Stimulated activated CD4-positive, alpha-beta T cell treated with anti-CD3 and anti-CD28 coated beads, Interleukin-2, amount 100 ng/mL, for 48 hours (primary cell): ENCODE results near the gene GJA5.

ENCODE experiments used
- DNase-seq, 2 donors: peaks; one replicate each; pipeline ENCODE4 v3.0.0-alpha.2; 2020

The GJA5 gene

DNA sequence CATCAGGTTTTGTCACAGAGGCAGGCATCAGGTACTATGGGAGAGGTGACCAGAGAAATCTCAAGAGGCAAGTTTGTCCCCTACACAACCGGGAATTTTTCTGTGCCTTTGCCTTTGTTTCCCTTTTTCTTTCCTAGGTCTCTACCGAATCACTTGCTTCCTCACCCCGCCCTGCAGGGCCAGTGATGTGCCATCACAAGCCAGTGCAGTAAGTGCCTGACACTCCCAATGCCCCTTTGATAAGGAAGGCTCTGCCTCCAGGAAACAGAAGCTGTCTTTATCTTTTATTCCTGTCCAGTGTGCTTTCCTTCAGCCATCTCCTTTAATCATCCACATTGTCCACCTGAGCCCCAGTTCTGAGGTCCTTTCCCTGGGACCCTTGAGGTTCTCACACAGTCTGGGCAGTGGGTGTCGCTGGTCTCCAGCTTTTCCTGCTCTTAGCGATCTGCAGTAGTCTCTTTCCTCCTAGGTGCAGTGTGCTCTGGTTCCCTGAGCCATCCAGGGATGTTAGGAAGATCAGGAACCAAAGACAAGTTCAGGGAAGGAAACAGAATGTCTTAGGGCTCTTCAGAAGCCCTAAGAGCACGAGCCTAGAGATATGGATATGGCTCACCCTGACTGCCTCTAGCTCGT, 36.6 kb downstream of the GJA5 start:
- DNase-seq, result peak; percentile 3 to 7

DNA sequence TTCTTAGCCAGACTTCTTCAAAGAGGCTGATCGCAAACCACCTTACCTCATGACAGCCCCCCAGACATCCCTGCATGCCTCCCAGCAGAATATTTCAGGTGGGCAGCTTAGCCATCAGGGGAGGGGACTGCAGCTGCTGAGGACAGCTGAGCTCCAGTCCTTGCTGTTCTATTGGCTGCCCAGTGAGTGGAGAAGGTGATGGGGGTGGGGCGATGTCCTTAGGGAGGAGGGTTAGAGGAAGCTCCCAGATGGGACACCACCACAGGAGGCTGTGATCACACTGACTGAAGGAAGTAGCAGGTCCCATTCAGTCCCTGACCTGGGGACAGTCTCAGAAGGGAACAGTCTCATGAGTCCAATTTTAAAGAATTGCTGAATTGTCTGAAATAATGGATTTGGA, 38.3 kb downstream of the GJA5 start:
- no peak for DNase-seq

DNA sequence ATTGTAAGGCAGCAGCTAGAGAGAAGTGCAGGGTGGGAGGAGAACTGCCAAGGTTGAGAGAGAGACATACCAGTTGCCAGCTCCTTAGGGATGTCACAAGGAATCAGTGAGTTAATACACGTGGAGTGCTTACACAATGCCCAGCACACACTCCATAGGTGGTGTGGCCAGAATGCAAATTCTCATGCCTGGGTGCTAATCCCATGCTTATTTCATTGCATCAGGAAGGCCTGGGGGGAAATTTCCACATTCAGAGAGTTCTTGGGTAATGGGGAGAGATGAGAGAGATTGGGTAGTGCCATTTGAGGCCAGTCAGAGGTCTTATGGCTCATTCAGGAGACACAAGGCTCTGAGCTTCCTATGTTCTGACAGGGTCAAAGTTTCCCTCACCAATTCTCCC, 38.7 kb downstream of the GJA5 start:
- no peak for DNase-seq

DNA sequence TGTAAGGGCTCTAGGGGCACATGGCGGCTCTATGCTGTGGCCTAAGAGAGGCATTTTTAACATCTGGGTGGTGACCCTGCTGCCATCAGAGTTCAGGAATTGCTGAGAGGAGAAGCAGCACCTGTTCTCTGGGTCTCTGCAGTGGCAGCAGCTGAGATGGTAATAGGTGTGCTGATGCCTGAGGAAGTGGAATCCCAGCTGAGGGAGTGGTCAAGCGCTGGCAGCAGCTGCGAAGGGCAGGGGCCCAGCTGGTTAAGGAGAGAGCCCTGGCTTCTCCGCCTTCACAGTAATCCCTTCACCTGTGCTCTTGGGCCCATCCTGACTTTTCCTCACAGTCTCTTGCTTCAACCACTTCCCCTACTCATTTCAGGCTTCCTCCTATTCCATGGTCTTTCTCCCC, 39.8 kb downstream of the GJA5 start:
- DNase-seq, result no peak

DNA sequence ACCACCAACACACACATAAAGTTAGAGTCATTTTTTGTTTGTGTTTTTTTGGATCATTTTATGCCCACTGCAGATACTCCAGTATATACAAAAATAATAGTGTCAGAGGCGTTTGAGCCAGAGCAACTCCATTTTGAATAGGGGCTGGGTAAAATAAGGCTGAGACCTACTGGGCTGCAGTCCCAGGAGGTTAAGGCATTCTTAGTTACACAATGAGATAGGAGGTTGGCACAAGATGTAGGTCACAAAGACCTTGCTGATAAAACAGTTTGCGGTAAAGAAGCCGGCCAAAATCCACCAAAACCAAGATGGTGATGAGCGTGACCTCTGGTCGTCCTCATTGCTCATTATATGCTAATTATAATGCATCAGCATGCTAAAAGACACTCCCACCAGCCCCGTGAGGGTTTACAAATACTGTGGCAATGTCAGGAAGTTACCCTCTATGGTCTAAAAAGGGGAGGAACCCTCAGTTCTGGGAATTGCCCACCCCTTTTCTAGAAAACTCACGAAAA, 40.6 kb downstream of the GJA5 start:
- DNase-seq, result no peak

DNA sequence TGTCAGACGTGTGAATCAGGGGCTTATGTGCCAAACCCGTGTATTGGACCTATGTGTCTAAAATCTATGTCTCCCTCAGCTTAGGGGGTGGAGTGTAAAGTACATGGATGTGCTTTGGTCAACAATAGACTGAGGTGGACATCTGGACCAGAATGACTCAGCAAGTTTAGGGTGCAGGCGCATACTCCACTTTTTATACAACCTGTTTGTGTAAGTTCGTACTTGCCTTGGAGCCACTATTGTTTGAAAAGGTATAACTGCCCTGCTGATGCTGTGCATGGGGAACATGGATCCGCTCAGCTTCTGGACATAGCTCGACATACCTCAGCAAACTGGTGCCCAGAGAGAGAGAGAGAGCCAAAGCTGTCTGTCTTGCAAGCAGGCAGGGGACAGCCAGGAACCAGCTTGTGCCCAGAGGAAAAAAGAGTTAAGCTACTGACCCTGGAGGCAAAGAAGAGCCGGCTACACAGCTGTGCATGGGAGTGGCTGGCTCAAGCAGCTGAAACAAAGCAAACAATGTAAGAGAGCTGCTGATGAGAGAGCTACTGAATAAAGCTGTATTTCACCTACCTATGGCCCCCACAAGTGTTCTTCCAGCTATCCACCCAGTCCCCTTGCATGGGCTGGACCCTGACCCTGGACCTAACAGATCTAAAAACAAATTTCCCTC, 41.2 kb downstream of the GJA5 start:
- no peak for DNase-seq

DNA sequence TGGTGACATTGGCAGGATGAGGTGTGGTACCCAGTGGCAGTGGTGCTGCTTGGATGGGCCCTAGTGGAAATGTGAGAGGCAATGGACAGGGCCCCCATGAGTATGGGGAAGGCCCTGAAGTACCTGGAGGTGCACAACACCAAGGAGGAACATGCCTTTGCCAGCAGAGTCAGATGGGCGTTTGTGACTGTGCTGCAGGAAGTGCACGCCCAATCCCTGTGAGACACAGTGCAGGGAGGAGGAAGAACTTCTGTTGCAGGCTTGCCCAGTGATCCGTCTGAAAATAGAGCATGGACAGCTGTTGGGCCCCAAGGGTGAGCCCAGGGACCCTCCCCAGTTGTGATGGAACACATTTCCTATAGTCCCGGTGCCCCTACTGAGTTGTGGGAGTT, 42.7 kb downstream of the GJA5 start:
- DNase-seq, result no peak

DNA sequence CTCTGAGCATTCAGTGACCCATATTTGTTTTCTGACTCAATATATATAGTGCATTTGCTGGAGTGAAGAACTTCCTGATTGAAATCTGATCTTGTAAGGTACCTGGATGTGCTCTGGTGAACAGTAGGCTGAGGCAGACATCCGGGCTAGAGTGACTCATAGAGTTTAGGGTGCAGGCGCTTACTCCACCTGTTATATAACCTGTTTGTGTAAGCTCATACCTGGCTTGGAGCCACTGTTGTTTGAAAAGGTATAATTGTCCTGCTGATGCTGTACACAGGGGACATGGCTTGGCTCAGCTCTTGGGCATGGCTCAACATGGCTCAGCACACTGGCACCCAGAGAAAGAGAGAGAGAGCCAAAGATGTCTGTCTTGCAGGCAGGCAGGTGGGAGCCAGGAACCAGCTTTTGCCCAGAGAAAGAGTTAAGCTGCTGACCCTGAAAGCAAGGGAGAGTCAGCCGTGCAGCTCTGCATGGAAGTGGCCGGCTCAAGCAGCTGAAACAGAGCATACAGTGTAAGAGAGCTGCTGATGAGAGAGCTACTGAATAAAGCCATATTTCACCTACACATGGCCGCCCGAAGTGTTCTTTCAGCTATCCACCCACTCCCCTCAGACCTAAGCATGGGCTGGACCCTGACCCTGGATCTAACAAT, 43.2 kb downstream of the GJA5 start:
- no peak for DNase-seq

DNA sequence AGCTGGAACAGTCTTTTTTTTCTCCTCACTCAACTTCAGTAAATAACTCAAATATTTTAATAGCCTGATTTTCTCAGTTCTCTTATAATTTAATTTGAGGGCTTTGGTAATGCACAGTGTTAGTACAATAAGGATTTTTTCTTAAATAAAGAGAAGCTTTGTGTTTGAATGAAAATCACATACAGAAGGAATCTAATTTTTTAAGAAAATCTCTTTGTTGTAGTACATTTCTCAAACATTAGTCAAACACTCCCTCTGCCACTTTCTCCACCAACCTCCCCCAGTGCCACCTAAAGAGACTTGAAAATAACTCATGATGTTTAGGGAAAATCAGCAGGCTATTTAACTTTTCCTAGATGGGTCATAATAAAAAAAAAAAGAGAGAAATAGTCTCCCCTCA, 47.8 kb downstream of the GJA5 start:
- no peak for DNase-seq
